Measurements from ENCODE around the gene SERAC1. TPM values are rescaled to one million over a fixed set of nuclear protein-coding genes. Genes with fewer than 3 reads are reported as not detected.

Gene SERAC1
- total RNA-seq, 1 donor from 2014 or later: 9.5 TPM

GRCh38 chr6:158206740-158207421 lies 38.8 kb upstream of the SERAC1 start:
- no peak for TF ChIP-seq CTCF (IDR thresholded peaks at IDR 0.05; ENCODE audit: insufficient read depth, low read length, poor library complexity, severe bottlenecking)
- no peak overlapping the region for H3K4me3 ChIP-seq (ENCODE audit: low read depth, low read length)
- no peaks in the 10 kb centered on the region for H3K36me3 ChIP-seq (ENCODE audit: control insufficient read depth, insufficient read depth, low read length)
- no peaks in the 10 kb centered on the region for H3K27me3 ChIP-seq (ENCODE audit: control insufficient read depth, insufficient read depth, low read length)
- DNase-seq (ENCODE audit: low read depth): no peak

- no peak overlapping the region for H3K4me3 ChIP-seq (ENCODE audit: low read depth, low read length)
- no peaks in the 10 kb centered on the region for H3K27me3 ChIP-seq (ENCODE audit: control insufficient read depth, insufficient read depth, low read length)
- DNase-seq (ENCODE audit: low read depth): no peak
- H3K36me3 ChIP-seq (ENCODE audit: control insufficient read depth, insufficient read depth, low read length): no peaks in the 10 kb centered on the region
- peak; percentile 65 for TF ChIP-seq CTCF (IDR thresholded peaks at IDR 0.05; ENCODE audit: insufficient read depth, low read length, poor library complexity, severe bottlenecking)
These were observed 37.3 kb upstream of the SERAC1 start for GRCh38 chr6:158205169-158205944.

GRCh38 chr6:158198461-158198860 lies 30.4 kb upstream of the SERAC1 start:
- Histone ChIP-seq H3K27me3 (ENCODE audit: control insufficient read depth, insufficient read depth, low read length) (no peaks in the 10 kb centered on the region), H3K4me3 (ENCODE audit: low read depth, low read length) (no peak overlapping the region), H3K36me3 (ENCODE audit: control insufficient read depth, insufficient read depth, low read length) (no peaks in the 10 kb centered on the region)
- DNase-seq (ENCODE audit: low read depth): no peak
- no peak for TF ChIP-seq CTCF (IDR thresholded peaks at IDR 0.05; ENCODE audit: insufficient read depth, low read length, poor library complexity, severe bottlenecking)

- no peak for DNase-seq (ENCODE audit: low read depth)
- no peaks in the 10 kb centered on the region for H3K36me3 ChIP-seq (ENCODE audit: control insufficient read depth, insufficient read depth, low read length)
- H3K4me3 ChIP-seq (ENCODE audit: low read depth, low read length): no peak overlapping the region
- H3K27me3 ChIP-seq (ENCODE audit: control insufficient read depth, insufficient read depth, low read length): no peaks in the 10 kb centered on the region
- no peak for TF ChIP-seq CTCF (IDR thresholded peaks at IDR 0.05; ENCODE audit: insufficient read depth, low read length, poor library complexity, severe bottlenecking)
These were observed 26.6 kb upstream of the SERAC1 start for GRCh38 chr6:158194487-158195280.

GRCh38 chr6:158191761-158192160 lies 23.7 kb upstream of the SERAC1 start:
- Histone ChIP-seq H3K36me3 (ENCODE audit: control insufficient read depth, insufficient read depth, low read length) (no peaks in the 10 kb centered on the region), H3K4me3 (ENCODE audit: low read depth, low read length) (no peak overlapping the region), H3K27me3 (ENCODE audit: control insufficient read depth, insufficient read depth, low read length) (no peaks in the 10 kb centered on the region)
- DNase-seq (ENCODE audit: low read depth): no peak
- TF ChIP-seq CTCF (IDR thresholded peaks at IDR 0.05; ENCODE audit: insufficient read depth, low read length, poor library complexity, severe bottlenecking): no peak
